GM12874 (cell line): Measurements from ENCODE around the gene MTSS2.

Source experiments
- CTCF ChIP-seq: IDR thresholded peaks from 2 replicates; pipeline ENCODE4 v1.5.1; 2011; ENCODE audit warnings: low read depth, mild to moderate bottlenecking, control low read depth, low read length, moderate library complexity; ENCODE audit not compliant: insufficient read depth

Gene MTSS2

GRCh38 chr16:70701596-70701995 is 15.7 kb upstream of the MTSS2 start:
- TF ChIP-seq CTCF, result no peak

- no peak for TF ChIP-seq CTCF
These were observed 15.2 kb upstream of the MTSS2 start for GRCh38 chr16:70701036-70701435.

GRCh38 chr16:70700101-70701020 is 14.5 kb upstream of the MTSS2 start:
- no peak for TF ChIP-seq CTCF

- TF ChIP-seq CTCF, result no peak
These were observed 13.8 kb upstream of the MTSS2 start for GRCh38 chr16:70699696-70700095.

GRCh38 chr16:70698901-70699300 is 13.0 kb upstream of the MTSS2 start:
- TF ChIP-seq CTCF, result no peak

- no peak for TF ChIP-seq CTCF
These were observed 11.8 kb upstream of the MTSS2 start for GRCh38 chr16:70697594-70698170.

GRCh38 chr16:70696952-70697593 is 11.2 kb upstream of the MTSS2 start:
- no peak for TF ChIP-seq CTCF
